Upper lobe of left lung (tissue), 6 donors: ENCODE data around the gene MAP4K1. TPM values are rescaled to one million over a fixed set of nuclear protein-coding genes. Genes with fewer than 3 reads are reported as not detected.
"Not testable (repeated sequence)": the region's sequence is repeated elsewhere in the genome, so short reads cannot be mapped to it uniquely, and the experiment has no call there.

Experiments
- ATAC-seq, 2 donors: fragments of 200-7000 bp; cut with Tn5 transposase; one replicate each; pipeline ENCODE4 v1.9.1; 2022; ENCODE audit warnings: mild to moderate bottlenecking in 2 of 2, moderate library complexity in 2 of 2; ENCODE audit not compliant: low FRiP score in 2 of 2
- DNase-seq, 2 donors: peaks; one replicate each; pipeline ENCODE4 v3.0.0-alpha.2; 2019 to 2020
- H3K27ac ChIP-seq, 4 donors: fragments of 200-600 bp; sonication (generic); one replicate each; pipeline ENCODE4 v1.5.1; 2016 to 2019
- H3K27me3 ChIP-seq, 4 donors: fragments of 200-600 bp; sonication (generic); one replicate each; pipeline ENCODE4 v1.5.1; 2017 to 2019
- H3K36me3 ChIP-seq, 4 donors: fragments of 200-600 bp; sonication (generic); one replicate each; pipeline ENCODE4 v1.5.1; 2016 to 2019
- H3K4me1 ChIP-seq, 4 donors: fragments of 200-600 bp; sonication (generic); one replicate each; pipeline ENCODE4 v1.5.1; 2018 to 2019
- H3K4me3 ChIP-seq, 4 donors: fragments of 200-600 bp; sonication (generic); one replicate each; pipeline ENCODE4 v1.5.1; 2017 to 2019; ENCODE audit warnings: mild to moderate bottlenecking in 2 of 4, moderate library complexity in 1 of 4
- H3K9me3 ChIP-seq, 4 donors: fragments of 200-600 bp; sonication (generic); one replicate each; pipeline ENCODE4 v1.5.1; 2018 to 2019
- EP300 ChIP-seq, 4 donors: sonication (generic); formaldehyde crosslinking; IDR thresholded peaks; one replicate each; pipeline ENCODE4 v1.5.1; 2017; ENCODE audit warnings: antibody characterized with exemption in 4 of 4, control low read depth in 2 of 4
- POLR2A ChIP-seq, 4 donors: fragments of 450-650 bp; IDR thresholded peaks; one replicate each; pipeline ENCODE4 v1.5.1; 2016 to 2017; ENCODE audit warnings: antibody characterized with exemption in 4 of 4, mild to moderate bottlenecking in 2 of 4
- POLR2AphosphoS5 ChIP-seq, 2 donors: sonication (generic); formaldehyde crosslinking; IDR thresholded peaks; one replicate each; pipeline ENCODE4 v1.5.1; 2017; ENCODE audit warnings: antibody characterized with exemption in 2 of 2
- WGBS, 2 donors: methylation state at CpG; one replicate each; pipeline ENCODE4 v1.1.5; 2017 to 2018; 5-methylcytosine and 5-hydroxymethylcytosine counted together
- total RNA-seq, 6 donors: library from RNA; depleted of rRNA in 4 of 6; stranded (reverse); fragments of >200 nt in 4 of 6; gene quantifications; one replicate each; pipeline versions ENCODE4 v1.1.0 to v1.2.1, GENCODE V29; 2016 to 2021
- TF ChIP-seq, protein P1 (sequence below), 6 experiments: fragments of 450-650 bp in 4 of 6; fragments of 200-600 bp in 2 of 6; sonication (generic) in 2 of 6; IDR thresholded peaks; one replicate each; pipeline ENCODE4 v1.5.1; 2016 to 2019; ENCODE audit warnings: antibody characterized with exemption in 6 of 6
- donor health status: DM: no; HTN: no; CAD: no; lungs with moderate emphysema.
- donor health status: DM: no; HTN: yes; CAD: no; lungs with severe emphysema.

Gene MAP4K1
- total RNA-seq, 6 donors from 2014 or later = 6.2 to 28.3 (median 9.9) TPM

GRCh38 chr19:38632476-38633213 is 14.9 kb upstream of the MAP4K1 start:
- H3K36me3 ChIP-seq = peaks cover 6 to 58% (median 45%) of the 10 kb centered on the region in 4 donors
- H3K4me1 ChIP-seq = peaks cover 20 to 37% (median 29%) of the 10 kb centered on the region in 4 donors
- DNase-seq = no peak
- peak overlapping the region in 2 of 4 donors; percentile 49 to 65 for H3K27ac ChIP-seq
- WGBS, 2 donors = 93 to 94% methylated on average over 11 to 16 of the region's 16 CpGs
- H3K9me3 ChIP-seq = no peaks in the 10 kb centered on the region
- TF ChIP-seq POLR2A (IDR thresholded peaks at IDR 0.05) = no peak
- no peak for TF ChIP-seq POLR2AphosphoS5 (IDR thresholded peaks at IDR 0.05)
- TF ChIP-seq, protein P1, sequence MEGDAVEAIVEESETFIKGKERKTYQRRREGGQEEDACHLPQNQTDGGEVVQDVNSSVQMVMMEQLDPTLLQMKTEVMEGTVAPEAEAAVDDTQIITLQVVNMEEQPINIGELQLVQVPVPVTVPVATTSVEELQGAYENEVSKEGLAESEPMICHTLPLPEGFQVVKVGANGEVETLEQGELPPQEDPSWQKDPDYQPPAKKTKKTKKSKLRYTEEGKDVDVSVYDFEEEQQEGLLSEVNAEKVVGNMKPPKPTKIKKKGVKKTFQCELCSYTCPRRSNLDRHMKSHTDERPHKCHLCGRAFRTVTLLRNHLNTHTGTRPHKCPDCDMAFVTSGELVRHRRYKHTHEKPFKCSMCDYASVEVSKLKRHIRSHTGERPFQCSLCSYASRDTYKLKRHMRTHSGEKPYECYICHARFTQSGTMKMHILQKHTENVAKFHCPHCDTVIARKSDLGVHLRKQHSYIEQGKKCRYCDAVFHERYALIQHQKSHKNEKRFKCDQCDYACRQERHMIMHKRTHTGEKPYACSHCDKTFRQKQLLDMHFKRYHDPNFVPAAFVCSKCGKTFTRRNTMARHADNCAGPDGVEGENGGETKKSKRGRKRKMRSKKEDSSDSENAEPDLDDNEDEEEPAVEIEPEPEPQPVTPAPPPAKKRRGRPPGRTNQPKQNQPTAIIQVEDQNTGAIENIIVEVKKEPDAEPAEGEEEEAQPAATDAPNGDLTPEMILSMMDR (IDR thresholded peaks at IDR 0.05) = no peak
- no peak for TF ChIP-seq EP300 (IDR thresholded peaks at IDR 0.05)
- ATAC-seq = no peak
- no peak overlapping the region for H3K4me3 ChIP-seq
- no peaks in the 10 kb centered on the region for H3K27me3 ChIP-seq

DNA sequence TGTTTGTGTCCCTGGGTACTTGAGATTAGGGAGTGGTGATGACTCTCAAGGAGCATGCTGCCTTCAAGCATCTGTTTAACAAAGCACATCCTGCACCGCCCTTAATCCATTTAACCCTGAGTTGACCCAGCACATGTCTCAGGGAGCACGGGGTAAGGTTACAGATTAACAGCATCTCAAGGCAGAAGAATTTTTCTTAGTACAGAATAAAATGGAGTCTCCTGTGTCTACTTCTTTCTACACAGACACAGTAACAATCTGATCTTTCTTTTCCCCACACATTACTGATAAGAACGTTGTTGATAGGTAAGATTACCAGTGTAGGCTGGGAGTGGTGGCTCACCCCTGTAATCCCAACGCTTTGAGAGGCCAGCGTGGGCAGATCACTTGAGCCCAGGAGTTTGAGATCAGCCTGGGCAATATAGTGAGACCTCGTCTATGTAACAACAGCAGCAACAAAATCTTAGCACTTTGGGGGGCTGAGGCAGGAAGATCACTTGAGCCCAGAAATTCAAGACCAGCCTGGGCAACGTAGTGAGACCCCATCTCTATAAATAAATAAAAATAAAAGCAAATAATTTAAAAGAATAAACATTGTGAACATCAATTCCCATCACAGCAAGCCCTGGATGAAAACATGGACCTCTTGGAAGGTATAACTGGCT is 14.2 kb upstream of the MAP4K1 start:
- Histone ChIP-seq H3K4me1 (peaks cover 14 to 32% (median 23%) of the 10 kb centered on the region in 4 donors), H3K36me3 (peaks cover 6 to 65% (median 48%) of the 10 kb centered on the region in 4 donors), H3K27ac (peak overlapping the region in 3 of 4 donors; percentile 17 to 65 (median 49))
- WGBS, 2 donors = 56 to 57% methylated on average over 7 of the region's 7 CpGs
- not testable (repeated sequence) for ATAC-seq, H3K4me3 ChIP-seq, H3K27me3 ChIP-seq, H3K9me3 ChIP-seq, DNase-seq

DNA sequence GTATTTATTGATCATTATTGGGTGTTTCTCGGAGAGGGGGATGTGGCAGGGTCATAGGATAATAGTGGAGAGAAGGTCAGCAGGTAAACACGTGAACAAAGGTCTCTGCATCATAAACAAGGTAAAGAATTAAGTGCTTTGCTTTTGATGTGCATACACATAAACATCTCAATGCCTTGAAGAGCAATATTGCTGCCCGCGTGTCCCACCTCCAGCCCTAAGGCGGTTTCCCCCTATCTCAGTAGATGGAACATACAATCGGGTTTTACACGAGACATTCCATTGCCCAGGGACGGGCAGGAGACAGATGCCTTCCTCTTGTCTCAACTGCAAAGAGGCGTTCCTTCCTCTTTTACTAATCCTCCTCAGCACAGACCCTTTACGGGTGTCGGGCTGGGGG is 13.5 kb upstream of the MAP4K1 start:
- not testable (repeated sequence) for H3K9me3 ChIP-seq, H3K27me3 ChIP-seq, H3K4me3 ChIP-seq, DNase-seq, ATAC-seq
- WGBS, 2 donors = 47 to 57% methylated on average over 11 of the region's 11 CpGs
- peaks cover 7 to 26% (median 17%) of the 10 kb centered on the region in 4 donors for H3K4me1 ChIP-seq
- H3K27ac ChIP-seq = peak overlapping the region in 3 of 4 donors; percentile 17 to 58 (median 57)
- peaks cover 9 to 70% (median 53%) of the 10 kb centered on the region in 4 donors for H3K36me3 ChIP-seq

DNA sequence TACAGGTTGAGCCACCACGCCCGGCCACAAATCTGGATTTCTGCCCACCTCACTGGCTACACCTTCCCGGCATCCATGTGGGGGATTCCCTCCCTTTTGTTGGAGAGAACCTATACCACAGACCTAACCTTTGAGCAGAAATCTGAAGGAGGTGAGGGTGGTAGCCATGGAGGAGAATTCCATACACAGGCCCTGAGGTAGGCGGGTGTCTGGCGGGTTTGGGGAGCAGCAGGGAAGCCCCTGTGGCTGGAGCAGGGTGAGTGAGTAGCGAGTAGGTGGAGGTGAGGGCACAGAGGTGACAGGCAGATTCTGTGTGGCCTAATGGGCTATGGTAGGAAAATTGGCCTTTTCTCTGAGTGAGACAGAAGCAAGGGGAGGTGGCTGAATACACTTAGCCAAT is 11.8 kb upstream of the MAP4K1 start:
- peaks cover 17 to 75% (median 61%) of the 10 kb centered on the region in 4 donors for H3K36me3 ChIP-seq
- no peaks in the 10 kb centered on the region for H3K27me3 ChIP-seq
- ATAC-seq (no peak), DNase-seq (no peak)
- no peaks in the 10 kb centered on the region for H3K9me3 ChIP-seq
- 86 to 88% methylated on average over 6 of the region's 6 CpGs for WGBS, 2 donors
- H3K27ac ChIP-seq = no peak overlapping the region
- H3K4me3 ChIP-seq = no peak overlapping the region
- no peak for TF ChIP-seq POLR2A (IDR thresholded peaks at IDR 0.05)
- TF ChIP-seq, protein P1 (IDR thresholded peaks at IDR 0.05) = no peak
- no peak for TF ChIP-seq POLR2AphosphoS5 (IDR thresholded peaks at IDR 0.05)
- no peak for TF ChIP-seq EP300 (IDR thresholded peaks at IDR 0.05)
- H3K4me1 ChIP-seq = peaks cover 0 to 21% (median 8%) of the 10 kb centered on the region in 4 donors

DNA sequence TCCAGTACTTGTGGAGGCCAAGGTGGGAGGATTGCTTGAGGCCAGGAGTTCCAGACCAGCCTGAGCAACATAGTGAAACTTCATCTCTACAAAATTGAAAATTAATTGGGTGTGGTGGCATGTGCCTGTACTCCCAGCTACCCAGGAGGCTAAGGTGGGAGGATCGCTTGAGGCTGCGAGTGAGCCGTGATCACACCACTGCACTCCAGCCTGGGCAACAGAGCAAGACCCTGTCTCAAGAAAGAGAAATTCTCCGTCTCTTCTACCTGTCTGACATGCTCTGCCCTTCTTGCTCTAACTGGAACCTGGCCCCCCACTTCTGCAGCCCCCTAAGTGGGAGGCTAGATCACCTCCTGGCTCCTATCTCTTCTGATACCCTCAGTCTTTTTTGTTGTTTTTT is 8.6 kb upstream of the MAP4K1 start:
- ATAC-seq (no peak), DNase-seq (no peak)
- H3K9me3 ChIP-seq = no peaks in the 10 kb centered on the region
- H3K36me3 ChIP-seq = peaks cover 27 to 91% (median 77%) of the 10 kb centered on the region in 4 donors
- H3K4me3 ChIP-seq = no peak overlapping the region
- no peak overlapping the region for H3K27ac ChIP-seq
- no peaks in the 10 kb centered on the region for H3K27me3 ChIP-seq
- peaks cover 0 to 7% (median under 1%) of the 10 kb centered on the region in 4 donors for H3K4me1 ChIP-seq
- WGBS, 2 donors = 93 to 96% methylated on average over 4 of the region's 4 CpGs
- TF ChIP-seq EP300 (IDR thresholded peaks at IDR 0.05) (no peak), POLR2A (IDR thresholded peaks at IDR 0.05) (no peak), POLR2AphosphoS5 (IDR thresholded peaks at IDR 0.05) (no peak)
- TF ChIP-seq, protein P1 (IDR thresholded peaks at IDR 0.05) = no peak
